IPS-20b (cell line): ENCODE data around the gene KIF22.
"Not testable (repeated sequence)": the region's sequence is repeated elsewhere in the genome, so short reads cannot be mapped to it uniquely, and the experiment has no call there.

ENCODE experiments used
- H3K27ac ChIP-seq: one replicate; pipeline ENCODE4 v1.5.1; 2013; ENCODE audit warnings: low read length
- H3K27me3 ChIP-seq: 2 replicates; pipeline ENCODE4 v1.6.1; 2013; ENCODE audit warnings: mild to moderate bottlenecking, low read length, inconsistent platforms; ENCODE audit not compliant: insufficient read depth
- H3K36me3 ChIP-seq: 2 replicates; pipeline ENCODE4 v1.6.1; 2013; ENCODE audit warnings: low read depth, mild to moderate bottlenecking, inconsistent platforms, low read length, moderate library complexity; ENCODE audit not compliant: insufficient read depth
- H3K4me1 ChIP-seq: 2 replicates; pipeline ENCODE4 v1.6.1; 2013; ENCODE audit warnings: mild to moderate bottlenecking, control low read depth, inconsistent platforms, low read length, moderate library complexity; ENCODE audit not compliant: insufficient read depth
- H3K4me3 ChIP-seq: 2 replicates; pipeline ENCODE4 v1.5.1; 2013; ENCODE audit warnings: mild to moderate bottlenecking, low read length, inconsistent platforms
- H3K9ac ChIP-seq: 2 replicates; pipeline ENCODE4 v1.6.1; 2013; ENCODE audit warnings: low read depth, mild to moderate bottlenecking, inconsistent platforms, low read length, moderate library complexity
- H3K9me3 ChIP-seq: 2 replicates; pipeline ENCODE4 v1.6.1; 2013; ENCODE audit warnings: mild to moderate bottlenecking, low read depth, low read length, inconsistent platforms; ENCODE audit not compliant: insufficient read depth

Gene KIF22

GRCh38 chr16:29770250-29770929, 20.2 kb upstream of the KIF22 start:
- H3K36me3 ChIP-seq, result no peaks in the 10 kb centered on the region
- no peak overlapping the region for H3K27ac ChIP-seq

GRCh38 chr16:29772330-29772729, 18.2 kb upstream of the KIF22 start:
- not testable (repeated sequence) for H3K27ac ChIP-seq, H3K9ac ChIP-seq, H3K9me3 ChIP-seq, H3K4me1 ChIP-seq, H3K4me3 ChIP-seq, H3K36me3 ChIP-seq, H3K27me3 ChIP-seq

More at GRCh38 chr16:29770250-29770929, 20.2 kb upstream of the KIF22 start:
- H3K9ac ChIP-seq, result no peak overlapping the region
- H3K4me3 ChIP-seq, result no peak overlapping the region
- H3K4me1 ChIP-seq, result no peaks in the 10 kb centered on the region
- H3K9me3 ChIP-seq, result no peaks in the 10 kb centered on the region
- no peaks in the 10 kb centered on the region for H3K27me3 ChIP-seq

GRCh38 chr16:29774730-29775129, 15.8 kb upstream of the KIF22 start:
- Histone ChIP-seq H3K9ac (no peak overlapping the region), H3K9me3 (no peaks in the 10 kb centered on the region), H3K4me1 (0 out of 2 replicates have a peak, but pooled peaks cover 5% of the 10 kb centered on the region), H3K27me3 (peaks cover 14% of the 10 kb centered on the region), H3K27ac (no peak overlapping the region), H3K4me3 (no peak overlapping the region), H3K36me3 (no peaks in the 10 kb centered on the region)

- Histone ChIP-seq H3K36me3 (no peaks in the 10 kb centered on the region), H3K9ac (no peak overlapping the region), H3K27ac (no peak overlapping the region), H3K9me3 (no peaks in the 10 kb centered on the region), H3K4me3 (no peak overlapping the region), H3K27me3 (peaks cover 22% of the 10 kb centered on the region), H3K4me1 (0 out of 2 replicates have a peak, but pooled peaks cover 5% of the 10 kb centered on the region)
Measured at GRCh38 chr16:29775742-29776408, 14.7 kb upstream of the KIF22 start.

- H3K9me3 ChIP-seq, result no peaks in the 10 kb centered on the region
- H3K27me3 ChIP-seq, result peaks cover 32% of the 10 kb centered on the region
- H3K27ac ChIP-seq, result no peak within 1 kb of the TSS
- no peak within 1 kb of the TSS for H3K9ac ChIP-seq
- no peak within 1 kb of the TSS for H3K4me3 ChIP-seq
- no peaks in the 10 kb centered on the region for H3K36me3 ChIP-seq
- 0 out of 2 replicates have a peak, but pooled peaks cover 5% of the 10 kb centered on the region for H3K4me1 ChIP-seq
Measured at GRCh38 chr16:29777576-29778350, 12.8 kb upstream of the KIF22 start, which contains the start of gene ZG16. ZG16 (plus strand) TSS chr16:29778256; CDS start chr16:29779267, 1,011 bp downstream.

- H3K27me3 ChIP-seq, result peaks cover 32% of the 10 kb centered on the region
- H3K4me1 ChIP-seq, result 0 out of 2 replicates have a peak, but pooled peaks cover 5% of the 10 kb centered on the region
- H3K4me3 ChIP-seq, result no peak overlapping the region
- H3K9ac ChIP-seq, result no peak overlapping the region
- H3K27ac ChIP-seq, result no peak overlapping the region
- no peaks in the 10 kb centered on the region for H3K9me3 ChIP-seq
- H3K36me3 ChIP-seq, result no peaks in the 10 kb centered on the region
Measured at GRCh38 chr16:29779474-29779873, 11.1 kb upstream of the KIF22 start.

- H3K27me3 ChIP-seq, result peaks cover 40% of the 10 kb centered on the region
- H3K4me1 ChIP-seq, H3K9ac ChIP-seq, H3K9me3 ChIP-seq, H3K4me3 ChIP-seq, H3K36me3 ChIP-seq, H3K27ac ChIP-seq: not testable (repeated sequence)
Measured at GRCh38 chr16:29783094-29783953, 7.2 kb upstream of the KIF22 start.

GRCh38 chr16:29784157-29784556, 6.4 kb upstream of the KIF22 start:
- H3K4me1 ChIP-seq, result no peaks in the 10 kb centered on the region

GRCh38 chr16:29784901-29785500, 5.5 kb upstream of the KIF22 start:
- Histone ChIP-seq H3K9me3 (no peaks in the 10 kb centered on the region), H3K27me3 (peaks cover 25% of the 10 kb centered on the region), H3K36me3 (no peaks in the 10 kb centered on the region), H3K9ac (no peak overlapping the region), H3K4me1 (0 out of 2 replicates have a peak, but pooled peaks cover 1% of the 10 kb centered on the region), H3K27ac (no peak overlapping the region), H3K4me3 (peak overlapping the region; percentile 48; the same call in 1 of the 2 replicates)

More at GRCh38 chr16:29784157-29784556, 6.4 kb upstream of the KIF22 start:
- peaks cover 32% of the 10 kb centered on the region for H3K27me3 ChIP-seq
- no peaks in the 10 kb centered on the region for H3K36me3 ChIP-seq
- no peak overlapping the region for H3K27ac ChIP-seq
- no peak overlapping the region for H3K9ac ChIP-seq
- no peaks in the 10 kb centered on the region for H3K9me3 ChIP-seq
- no peak overlapping the region for H3K4me3 ChIP-seq

- H3K4me1 ChIP-seq, H3K9me3 ChIP-seq, H3K9ac ChIP-seq: not testable (repeated sequence)
Measured at GRCh38 chr16:29787155-29787554, 3.4 kb upstream of the KIF22 start.

More at GRCh38 chr16:29787155-29787554, 3.4 kb upstream of the KIF22 start:
- H3K4me3 ChIP-seq, H3K27me3 ChIP-seq, H3K36me3 ChIP-seq, H3K27ac ChIP-seq: not testable (repeated sequence)
